Ovary (tissue), 3 donors: ENCODE results near the gene DOHH.

Source experiments
- POLR2A ChIP-seq: fragments of 450-650 bp; IDR thresholded peaks from one replicate; pipeline ENCODE4 v1.6.1; 2017; ENCODE audit warnings: antibody characterized with exemption, mild to moderate bottlenecking, moderate library complexity
- TF ChIP-seq, protein P1 (sequence below), 3 donors: fragments of 450-650 bp in 2 of 3; fragments of 200-600 bp in 1 of 3; IDR thresholded peaks; one replicate each; pipeline versions ENCODE4 v1.5.1 to v1.8.0; 2016 to 2022; ENCODE audit warnings: antibody characterized with exemption in 3 of 3, mild to moderate bottlenecking in 1 of 3
- donor health status: DM: no; HTN: no; CAD: no.

DNA sequence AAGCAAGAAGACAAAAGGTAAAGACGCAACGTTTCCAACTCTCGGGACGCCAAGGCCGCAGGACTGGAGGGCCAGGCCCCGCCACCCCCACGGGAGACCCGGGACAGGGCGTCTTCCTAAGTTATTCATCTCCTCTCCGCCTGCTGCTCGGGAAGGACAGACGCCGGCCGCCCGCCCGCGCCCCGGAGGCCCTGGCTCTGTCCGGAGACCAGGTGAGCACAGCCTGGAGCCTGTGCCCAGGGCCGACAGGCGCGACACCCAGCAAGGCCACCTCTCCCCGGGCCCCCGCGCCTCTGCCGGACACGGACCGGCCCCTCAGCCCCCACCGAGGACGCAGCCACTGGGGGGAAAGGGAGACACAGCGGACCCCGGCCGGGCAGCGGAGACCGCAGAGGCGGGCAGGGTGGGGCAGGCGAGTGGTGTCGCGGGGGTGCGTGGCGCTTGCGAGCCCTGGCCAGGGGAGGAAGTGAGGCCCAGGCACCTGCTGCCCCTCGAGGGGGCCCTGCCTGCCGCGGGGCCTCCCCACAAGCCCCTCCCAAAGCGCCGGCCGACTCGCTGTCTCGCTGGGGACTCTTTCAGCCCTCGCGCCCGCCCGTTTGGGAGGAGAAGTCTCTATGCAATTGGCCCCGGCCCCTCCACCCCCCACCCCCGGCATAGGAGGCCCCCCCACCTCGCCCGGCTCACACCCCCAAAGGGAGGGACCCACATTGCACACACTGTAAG is 37.3 kb downstream of the DOHH start:
- TF ChIP-seq, protein P1, sequence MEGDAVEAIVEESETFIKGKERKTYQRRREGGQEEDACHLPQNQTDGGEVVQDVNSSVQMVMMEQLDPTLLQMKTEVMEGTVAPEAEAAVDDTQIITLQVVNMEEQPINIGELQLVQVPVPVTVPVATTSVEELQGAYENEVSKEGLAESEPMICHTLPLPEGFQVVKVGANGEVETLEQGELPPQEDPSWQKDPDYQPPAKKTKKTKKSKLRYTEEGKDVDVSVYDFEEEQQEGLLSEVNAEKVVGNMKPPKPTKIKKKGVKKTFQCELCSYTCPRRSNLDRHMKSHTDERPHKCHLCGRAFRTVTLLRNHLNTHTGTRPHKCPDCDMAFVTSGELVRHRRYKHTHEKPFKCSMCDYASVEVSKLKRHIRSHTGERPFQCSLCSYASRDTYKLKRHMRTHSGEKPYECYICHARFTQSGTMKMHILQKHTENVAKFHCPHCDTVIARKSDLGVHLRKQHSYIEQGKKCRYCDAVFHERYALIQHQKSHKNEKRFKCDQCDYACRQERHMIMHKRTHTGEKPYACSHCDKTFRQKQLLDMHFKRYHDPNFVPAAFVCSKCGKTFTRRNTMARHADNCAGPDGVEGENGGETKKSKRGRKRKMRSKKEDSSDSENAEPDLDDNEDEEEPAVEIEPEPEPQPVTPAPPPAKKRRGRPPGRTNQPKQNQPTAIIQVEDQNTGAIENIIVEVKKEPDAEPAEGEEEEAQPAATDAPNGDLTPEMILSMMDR (IDR thresholded peaks at IDR 0.05): no peak
- TF ChIP-seq POLR2A: no peak
